Ectodermal cell (in vitro differentiated cells): ENCODE results near the gene TIAM2.
"Not testable (repeated sequence)": the region's sequence is repeated elsewhere in the genome, so short reads cannot be mapped to it uniquely, and the experiment has no call there.

Experiments used
- H3K27ac ChIP-seq: 2 replicates; pipeline ENCODE4 v1.7.0; 2013; ENCODE audit warnings: mild to moderate bottlenecking, low read depth, low read length; ENCODE audit not compliant: insufficient read depth, poor library complexity, severe bottlenecking
- H3K27me3 ChIP-seq: 2 replicates; pipeline ENCODE4 v1.7.0; 2013; ENCODE audit warnings: mild to moderate bottlenecking, low read length; ENCODE audit not compliant: insufficient read depth, control insufficient read depth, poor library complexity, severe bottlenecking
- H3K36me3 ChIP-seq: one replicate; pipeline ENCODE4 v1.7.0; 2013; ENCODE audit warnings: low read length; ENCODE audit not compliant: control insufficient read depth, insufficient read depth
- H3K4me1 ChIP-seq: one replicate; pipeline ENCODE4 v1.7.0; 2013; ENCODE audit warnings: low read length; ENCODE audit not compliant: control insufficient read depth, insufficient read depth
- H3K4me3 ChIP-seq: 2 replicates; pipeline ENCODE4 v1.7.0; 2013; ENCODE audit warnings: low read depth, low read length, control low read depth; ENCODE audit not compliant: insufficient read depth
- H3K9me3 ChIP-seq: 2 replicates; pipeline ENCODE4 v1.7.0; 2013; ENCODE audit warnings: mild to moderate bottlenecking, low read length, moderate library complexity; ENCODE audit not compliant: control insufficient read depth
- WGBS, 2 experiments: methylation state at CpG; one replicate each; pipeline ENCODE4 v1.1.7; 2013; ENCODE audit warnings: missing lambda C conversion rate in 2 of 2; 5-methylcytosine and 5-hydroxymethylcytosine counted together

The TIAM2 gene

GRCh38 chr6:155222506-155222905 lies 227.4 kb downstream of the TIAM2 start:
- no peak overlapping the region for H3K4me3 ChIP-seq
- H3K36me3 ChIP-seq: peaks cover 4% of the 10 kb centered on the region
- H3K27ac ChIP-seq: no peak overlapping the region
- H3K27me3 ChIP-seq: no peaks in the 10 kb centered on the region
- 91 to 92% methylated on average over 4 of the region's 4 CpGs for WGBS, 2 experiments
- H3K4me1 ChIP-seq: no peaks in the 10 kb centered on the region
- no peaks in the 10 kb centered on the region for H3K9me3 ChIP-seq

DNA sequence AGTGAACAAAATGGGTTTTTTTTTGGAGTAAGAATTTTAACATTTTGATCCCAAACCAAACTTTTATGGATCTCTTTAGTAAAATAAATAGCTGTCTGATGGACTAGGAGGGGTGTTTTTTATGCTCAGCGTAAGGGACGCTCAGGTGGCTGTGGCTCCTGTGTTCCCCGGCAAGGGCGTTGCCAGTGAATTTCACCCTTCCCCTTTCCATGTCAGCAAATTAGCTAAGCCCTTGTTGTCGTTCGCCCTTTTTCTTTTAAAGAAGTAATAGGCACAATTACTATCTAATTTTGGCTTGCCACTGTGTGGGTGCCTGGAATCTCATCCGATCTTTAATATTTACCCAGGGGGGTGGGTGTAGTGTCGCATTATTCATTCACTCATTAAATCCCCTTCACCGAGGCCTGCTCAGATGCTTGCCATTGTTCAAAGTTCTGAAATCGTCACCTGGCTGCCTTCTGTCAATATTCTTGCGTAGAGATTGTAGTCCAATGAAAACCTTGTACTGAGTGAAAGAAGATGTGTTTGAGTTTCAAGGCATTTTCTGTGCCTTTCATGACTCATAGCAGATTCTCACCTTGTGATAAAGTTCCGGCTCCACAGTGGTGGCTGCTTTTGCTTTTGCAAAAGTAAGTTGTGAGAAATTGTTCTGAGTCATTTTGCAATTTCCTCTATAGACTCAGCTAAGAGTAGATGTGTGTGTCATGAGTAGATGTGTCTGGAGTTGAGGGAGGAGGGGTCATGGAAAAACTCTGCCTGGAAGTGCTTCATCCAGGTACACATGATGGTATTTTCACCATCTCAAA lies 228.7 kb downstream of the TIAM2 start:
- H3K4me1 ChIP-seq: no peaks in the 10 kb centered on the region
- H3K36me3 ChIP-seq: peaks cover 4% of the 10 kb centered on the region
- WGBS, 2 experiments: 85 to 87% methylated on average over 12 of the region's 12 CpGs
- no peaks in the 10 kb centered on the region for H3K9me3 ChIP-seq
- H3K4me3 ChIP-seq: no peak overlapping the region
- no peak overlapping the region for H3K27ac ChIP-seq
- H3K27me3 ChIP-seq: no peaks in the 10 kb centered on the region

DNA sequence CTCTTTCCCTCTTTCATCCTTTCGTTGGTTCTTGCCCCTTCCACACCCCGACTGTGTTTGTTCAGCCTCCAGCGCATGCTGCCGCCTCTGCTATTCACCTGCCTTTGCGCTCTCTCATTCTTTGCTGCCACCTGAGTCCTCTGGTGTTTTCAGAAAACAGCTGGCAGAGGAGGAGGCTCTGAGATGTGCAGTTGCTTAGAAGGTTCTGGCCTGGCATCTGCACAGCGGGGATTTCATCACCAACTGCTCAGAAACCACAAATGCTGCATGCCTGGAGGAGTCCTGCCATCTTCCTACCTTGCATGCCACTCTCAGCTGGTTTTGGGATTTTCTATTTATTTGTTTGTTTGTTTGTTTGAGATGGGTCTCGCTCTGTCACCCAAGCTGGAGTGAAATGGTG lies 229.5 kb downstream of the TIAM2 start:
- 95 to 97% methylated on average over 7 of the region's 7 CpGs for WGBS, 2 experiments
- no peaks in the 10 kb centered on the region for H3K4me1 ChIP-seq
- H3K27ac ChIP-seq: no peak overlapping the region
- no peak overlapping the region for H3K4me3 ChIP-seq
- H3K27me3 ChIP-seq: no peaks in the 10 kb centered on the region
- no peaks in the 10 kb centered on the region for H3K9me3 ChIP-seq
- H3K36me3 ChIP-seq: peaks cover 2% of the 10 kb centered on the region

- no peaks in the 10 kb centered on the region for H3K36me3 ChIP-seq
- WGBS, 2 experiments: 40 to 47% methylated on average over 4 of the region's 4 CpGs
- H3K4me3 ChIP-seq: no peak overlapping the region
- H3K4me1 ChIP-seq: no peaks in the 10 kb centered on the region
- H3K27ac ChIP-seq: no peak overlapping the region
- H3K9me3 ChIP-seq: no peaks in the 10 kb centered on the region
- H3K27me3 ChIP-seq: no peaks in the 10 kb centered on the region
Measured at GRCh38 chr6:155227046-155227445, 231.9 kb downstream of the TIAM2 start.

DNA sequence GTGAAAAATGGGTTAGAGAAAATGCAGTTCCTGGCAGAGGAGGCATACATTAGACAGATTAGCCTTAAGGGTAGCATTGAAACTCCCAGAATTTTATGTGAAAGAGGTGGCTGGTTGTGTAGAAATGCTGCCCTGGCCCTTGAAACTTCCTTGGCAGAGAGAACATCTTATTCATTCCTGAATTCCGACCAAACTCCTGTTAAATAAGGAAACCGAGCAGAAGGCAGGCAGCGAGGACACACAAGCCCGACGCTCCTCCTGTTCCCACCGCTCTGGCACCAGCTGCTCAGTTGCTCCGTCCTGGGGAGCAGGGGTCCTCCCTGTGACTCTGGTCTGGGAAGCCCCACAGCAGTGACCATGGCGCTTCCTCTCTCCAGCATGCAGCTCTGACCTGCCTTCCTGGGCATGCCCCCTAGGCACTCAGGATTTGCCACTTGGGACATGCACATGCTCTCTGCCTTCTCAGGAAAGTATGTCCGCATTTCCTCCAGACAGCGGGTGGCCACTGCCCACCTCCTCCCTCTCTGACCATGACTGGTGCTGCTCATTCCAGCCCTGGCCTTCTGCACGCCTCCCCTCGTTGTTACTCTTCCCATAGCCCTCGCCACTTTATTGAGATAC lies 233.5 kb downstream of the TIAM2 start:
- 93% methylated on average over 13 of the region's 13 CpGs for WGBS, 2 experiments
- no peaks in the 10 kb centered on the region for H3K27me3 ChIP-seq
- no peaks in the 10 kb centered on the region for H3K36me3 ChIP-seq
- H3K9me3 ChIP-seq: no peaks in the 10 kb centered on the region
- no peaks in the 10 kb centered on the region for H3K4me1 ChIP-seq
- no peak overlapping the region for H3K4me3 ChIP-seq
- H3K27ac ChIP-seq: no peak overlapping the region

DNA sequence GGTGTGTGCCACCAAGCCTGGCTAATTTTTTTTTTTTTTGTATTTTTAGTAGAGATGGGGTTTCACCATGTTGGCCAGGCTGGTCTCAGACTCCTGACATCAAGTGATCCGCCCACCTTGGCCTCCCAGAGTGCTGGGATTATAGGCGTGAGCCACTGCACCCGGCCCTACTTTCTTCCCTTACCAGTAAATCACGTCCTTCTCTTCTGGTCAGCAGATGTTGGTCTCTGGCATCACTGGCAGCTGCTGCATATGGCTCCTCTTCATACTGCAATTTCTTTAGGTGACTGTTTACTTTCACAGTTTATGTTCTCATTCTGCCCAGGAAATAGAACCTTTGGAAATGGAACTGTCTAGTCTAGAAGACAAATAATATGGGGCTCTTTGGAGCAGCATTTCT lies 235.9 kb downstream of the TIAM2 start:
- 91 to 92% methylated on average over 4 of the region's 4 CpGs for WGBS, 2 experiments

DNA sequence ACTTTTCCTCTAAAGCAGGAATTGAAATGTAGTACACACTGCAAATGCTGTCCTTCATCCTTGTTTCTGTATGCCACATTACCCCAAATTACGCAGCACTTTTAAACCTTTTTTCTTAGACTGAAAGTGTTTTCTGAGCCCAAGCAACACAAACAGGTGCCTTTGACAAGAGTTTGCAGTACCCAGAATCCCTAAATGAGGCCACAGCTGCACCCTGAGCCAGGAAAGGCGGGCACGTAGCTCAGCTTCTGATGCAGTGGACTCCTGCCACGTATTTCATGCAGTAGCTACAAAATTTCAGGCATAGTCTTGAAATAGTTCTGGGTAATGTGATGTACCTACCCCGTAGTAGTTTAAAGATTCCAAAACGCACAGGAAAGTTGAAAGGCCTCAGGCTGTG lies 237.7 kb downstream of the TIAM2 start:
- Histone ChIP-seq H3K36me3 (peaks cover 6% of the 10 kb centered on the region), H3K27me3 (no peaks in the 10 kb centered on the region), H3K27ac (no peak overlapping the region), H3K4me1 (no peaks in the 10 kb centered on the region), H3K9me3 (no peaks in the 10 kb centered on the region), H3K4me3 (no peak overlapping the region)
- 87 to 90% methylated on average over 6 of the region's 6 CpGs for WGBS, 2 experiments

More for the DNA sequence above, 235.9 kb downstream of the TIAM2 start:
- not testable (repeated sequence) for H3K4me3 ChIP-seq, H3K4me1 ChIP-seq, H3K27me3 ChIP-seq, H3K36me3 ChIP-seq, H3K9me3 ChIP-seq, H3K27ac ChIP-seq

GRCh38 chr6:155234167-155234566 lies 239.1 kb downstream of the TIAM2 start:
- Histone ChIP-seq H3K27ac (no peak overlapping the region), H3K4me1 (no peaks in the 10 kb centered on the region), H3K4me3 (no peak overlapping the region), H3K9me3 (no peaks in the 10 kb centered on the region), H3K27me3 (no peaks in the 10 kb centered on the region), H3K36me3 (peaks cover 6% of the 10 kb centered on the region)
- 86% methylated on average over 4 of the region's 4 CpGs for WGBS, 2 experiments

- 88 to 89% methylated on average over 4 of the region's 4 CpGs for WGBS, 2 experiments
- H3K4me1 ChIP-seq: no peaks in the 10 kb centered on the region
- H3K27ac ChIP-seq: no peak overlapping the region
- H3K4me3 ChIP-seq: no peak overlapping the region
- H3K9me3 ChIP-seq: no peaks in the 10 kb centered on the region
- no peaks in the 10 kb centered on the region for H3K27me3 ChIP-seq
- peaks cover 10% of the 10 kb centered on the region for H3K36me3 ChIP-seq
Measured at GRCh38 chr6:155234687-155235086, 239.6 kb downstream of the TIAM2 start.

- H3K36me3 ChIP-seq: peaks cover 12% of the 10 kb centered on the region
- 83 to 84% methylated on average over 5 of the region's 5 CpGs for WGBS, 2 experiments
Measured at GRCh38 chr6:155235087-155235486, 240.0 kb downstream of the TIAM2 start.

More at GRCh38 chr6:155235087-155235486, 240.0 kb downstream of the TIAM2 start:
- H3K9me3 ChIP-seq: no peaks in the 10 kb centered on the region
- H3K27ac ChIP-seq: no peak overlapping the region
- H3K4me1 ChIP-seq: no peaks in the 10 kb centered on the region
- H3K27me3 ChIP-seq: no peaks in the 10 kb centered on the region
- H3K4me3 ChIP-seq: no peak overlapping the region
